MM.1S (cell line): ENCODE results near the gene BPGM.

Experiments used
- EZH2phosphoT487 ChIP-seq: fragments of 300-600 bp; sonication (generic); IDR thresholded peaks from 2 replicates; pipeline ENCODE4 v1.6.1; 2018; ENCODE audit warnings: antibody characterized with exemption, low read length
- TF ChIP-seq, protein P1 (sequence below): fragments of 300-600 bp; sonication (generic); IDR thresholded peaks from 2 replicates; pipeline ENCODE4 v1.5.1; 2016; ENCODE audit warnings: antibody characterized with exemption, low read length, mixed read lengths

GRCh38 chr7:134605978-134606923 lies 40.4 kb upstream of the BPGM start:
- TF ChIP-seq EZH2phosphoT487 = no peak
- TF ChIP-seq, protein P1, sequence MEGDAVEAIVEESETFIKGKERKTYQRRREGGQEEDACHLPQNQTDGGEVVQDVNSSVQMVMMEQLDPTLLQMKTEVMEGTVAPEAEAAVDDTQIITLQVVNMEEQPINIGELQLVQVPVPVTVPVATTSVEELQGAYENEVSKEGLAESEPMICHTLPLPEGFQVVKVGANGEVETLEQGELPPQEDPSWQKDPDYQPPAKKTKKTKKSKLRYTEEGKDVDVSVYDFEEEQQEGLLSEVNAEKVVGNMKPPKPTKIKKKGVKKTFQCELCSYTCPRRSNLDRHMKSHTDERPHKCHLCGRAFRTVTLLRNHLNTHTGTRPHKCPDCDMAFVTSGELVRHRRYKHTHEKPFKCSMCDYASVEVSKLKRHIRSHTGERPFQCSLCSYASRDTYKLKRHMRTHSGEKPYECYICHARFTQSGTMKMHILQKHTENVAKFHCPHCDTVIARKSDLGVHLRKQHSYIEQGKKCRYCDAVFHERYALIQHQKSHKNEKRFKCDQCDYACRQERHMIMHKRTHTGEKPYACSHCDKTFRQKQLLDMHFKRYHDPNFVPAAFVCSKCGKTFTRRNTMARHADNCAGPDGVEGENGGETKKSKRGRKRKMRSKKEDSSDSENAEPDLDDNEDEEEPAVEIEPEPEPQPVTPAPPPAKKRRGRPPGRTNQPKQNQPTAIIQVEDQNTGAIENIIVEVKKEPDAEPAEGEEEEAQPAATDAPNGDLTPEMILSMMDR = peak; percentile 99
